GM04503 (cell line): ENCODE measurements around the gene ATP1A1.

ENCODE experiments used
- DNase-seq: peaks from one replicate; pipeline ENCODE4 v3.0.0-alpha.2; 2012; ENCODE audit warnings: low read depth

The ATP1A1 gene

GRCh38 chr1:116345011-116345410 is 28.0 kb upstream of the ATP1A1 start:
- no peak for DNase-seq

- DNase-seq, result no peak
Measured at GRCh38 chr1:116345843-116346242, 27.2 kb upstream of the ATP1A1 start.

- no peak for DNase-seq
Measured at GRCh38 chr1:116346943-116347673, 25.9 kb upstream of the ATP1A1 start.

GRCh38 chr1:116347696-116348095 is 25.3 kb upstream of the ATP1A1 start:
- DNase-seq, result no peak

GRCh38 chr1:116350097-116350645 is 22.9 kb upstream of the ATP1A1 start:
- DNase-seq, result no peak

- no peak for DNase-seq
Measured at GRCh38 chr1:116351914-116352313, 21.1 kb upstream of the ATP1A1 start.

GRCh38 chr1:116352349-116352813 is 20.7 kb upstream of the ATP1A1 start:
- no peak for DNase-seq

GRCh38 chr1:116353155-116353554 is 19.9 kb upstream of the ATP1A1 start:
- no peak for DNase-seq

- no peak for DNase-seq
Measured at GRCh38 chr1:116356067-116356466, 17.0 kb upstream of the ATP1A1 start.

- DNase-seq, result no peak
Measured at GRCh38 chr1:116356673-116357072, 16.4 kb upstream of the ATP1A1 start.

- no peak for DNase-seq
Measured at GRCh38 chr1:116357487-116357886, 15.6 kb upstream of the ATP1A1 start.

- no peak for DNase-seq
Measured at GRCh38 chr1:116359060-116359830, 13.8 kb upstream of the ATP1A1 start.

GRCh38 chr1:116359871-116360270 is 13.2 kb upstream of the ATP1A1 start:
- no peak for DNase-seq

GRCh38 chr1:116360429-116361173 is 12.4 kb upstream of the ATP1A1 start:
- no peak for DNase-seq

GRCh38 chr1:116361648-116362047 is 11.4 kb upstream of the ATP1A1 start:
- no peak for DNase-seq

GRCh38 chr1:116362050-116362449 is 11.0 kb upstream of the ATP1A1 start:
- no peak for DNase-seq

- no peak for DNase-seq
Measured at GRCh38 chr1:116365353-116365780, 7.7 kb upstream of the ATP1A1 start.

GRCh38 chr1:116365857-116366256 is 7.2 kb upstream of the ATP1A1 start:
- no peak for DNase-seq

GRCh38 chr1:116367256-116367945 is 5.6 kb upstream of the ATP1A1 start:
- no peak for DNase-seq

- DNase-seq, result no peak
Measured at GRCh38 chr1:116368241-116368640, 4.8 kb upstream of the ATP1A1 start.

GRCh38 chr1:116370181-116370580 is 2.9 kb upstream of the ATP1A1 start:
- DNase-seq, result no peak

GRCh38 chr1:116371752-116372151 is 1.3 kb upstream of the ATP1A1 start:
- DNase-seq, result no peak
